HG03103 (cell line): ENCODE data around the gene SIGLEC9.

ENCODE experiments used
- ATAC-seq: cut with Tn5 transposase; IDR thresholded peaks from one replicate; pipeline ENCODE4 v1.9.1; 2021; ENCODE audit warnings: low read depth; ENCODE audit not compliant: unreplicated experiment

SIGLEC9 gene

GRCh38 chr19:51173681-51174080 lies 49.0 kb downstream of the SIGLEC9 start:
- no peak for ATAC-seq

GRCh38 chr19:51179256-51179655 lies 54.5 kb downstream of the SIGLEC9 start:
- no peak for ATAC-seq
